HG02870 (cell line): ENCODE measurements around the gene PRKAR1B.

Source experiments
- ATAC-seq: cut with Tn5 transposase; IDR thresholded peaks from one replicate; pipeline ENCODE4 v1.9.1; 2021; ENCODE audit warnings: mild to moderate bottlenecking, moderate library complexity; ENCODE audit not compliant: unreplicated experiment

PRKAR1B gene

DNA sequence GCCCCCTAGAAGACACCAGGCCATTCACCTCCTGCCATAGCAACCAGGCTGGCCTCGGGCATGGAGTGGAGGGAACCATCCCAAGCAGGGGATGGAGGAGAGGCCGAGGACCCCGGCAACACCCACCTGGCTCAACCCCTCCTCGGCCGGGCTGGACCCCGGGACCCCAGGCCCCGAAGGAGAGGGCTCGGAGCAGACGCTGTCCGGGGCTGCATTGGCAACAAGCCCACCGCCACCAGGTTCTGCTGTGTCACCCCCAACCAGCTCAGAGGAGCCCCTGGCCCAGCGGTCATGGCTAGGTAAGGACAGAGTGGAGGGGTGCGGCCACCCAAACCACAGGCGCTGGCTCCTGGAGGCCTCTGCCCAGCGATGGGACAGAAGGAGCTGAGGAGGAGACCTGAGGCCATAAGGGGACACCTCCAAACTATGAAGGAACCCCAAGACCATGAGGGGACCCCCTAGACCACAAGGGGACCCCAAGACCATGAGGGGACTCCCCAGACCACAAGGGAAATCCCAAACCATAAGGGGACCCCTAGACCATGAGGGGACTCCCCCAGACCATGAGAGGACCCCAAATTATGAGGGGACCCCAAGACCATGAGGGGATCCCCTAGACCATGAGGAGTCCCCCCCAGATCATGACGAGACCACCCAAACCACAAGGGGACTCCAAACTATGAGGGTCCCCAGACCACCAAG lies 132.7 kb downstream of the PRKAR1B start:
- ATAC-seq, result no peak

DNA sequence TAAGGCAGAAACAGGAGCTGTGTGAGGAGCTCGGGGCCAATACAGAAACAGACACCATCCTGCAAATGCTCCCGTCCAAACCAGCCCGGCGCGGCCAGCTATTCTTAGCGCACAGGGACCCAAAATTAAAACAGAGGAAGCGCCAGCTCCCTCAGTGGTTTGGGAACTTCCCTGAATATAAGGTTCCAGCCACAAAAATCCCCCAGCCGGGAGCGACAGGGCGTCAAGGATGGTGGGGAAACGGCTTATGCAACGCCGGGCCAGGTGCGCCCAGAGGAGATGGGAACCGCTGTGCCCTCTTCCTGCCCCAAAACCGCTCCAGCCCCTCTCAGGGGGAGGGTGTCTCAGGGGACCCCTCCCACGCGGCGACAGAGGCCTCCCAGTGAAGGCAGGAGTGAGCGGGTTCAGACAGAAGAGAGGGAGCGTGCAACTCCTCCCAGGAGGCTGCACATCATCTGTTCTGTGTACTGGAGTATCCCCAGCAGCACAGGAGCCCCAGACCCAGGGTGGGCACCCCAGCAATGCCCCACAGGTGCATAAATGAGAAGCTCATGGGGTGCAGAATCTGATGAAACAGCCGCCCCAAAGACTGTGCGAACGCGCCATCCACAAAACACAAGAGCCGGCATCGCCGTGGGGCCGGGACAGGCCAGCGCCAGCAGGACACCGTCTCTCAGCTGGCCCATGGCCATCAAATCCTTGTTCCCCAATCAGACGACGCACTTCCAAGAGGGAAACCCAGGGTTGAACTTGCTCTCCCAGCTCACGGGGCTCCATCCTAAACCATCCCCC lies 133.6 kb downstream of the PRKAR1B start:
- no peak for ATAC-seq

DNA sequence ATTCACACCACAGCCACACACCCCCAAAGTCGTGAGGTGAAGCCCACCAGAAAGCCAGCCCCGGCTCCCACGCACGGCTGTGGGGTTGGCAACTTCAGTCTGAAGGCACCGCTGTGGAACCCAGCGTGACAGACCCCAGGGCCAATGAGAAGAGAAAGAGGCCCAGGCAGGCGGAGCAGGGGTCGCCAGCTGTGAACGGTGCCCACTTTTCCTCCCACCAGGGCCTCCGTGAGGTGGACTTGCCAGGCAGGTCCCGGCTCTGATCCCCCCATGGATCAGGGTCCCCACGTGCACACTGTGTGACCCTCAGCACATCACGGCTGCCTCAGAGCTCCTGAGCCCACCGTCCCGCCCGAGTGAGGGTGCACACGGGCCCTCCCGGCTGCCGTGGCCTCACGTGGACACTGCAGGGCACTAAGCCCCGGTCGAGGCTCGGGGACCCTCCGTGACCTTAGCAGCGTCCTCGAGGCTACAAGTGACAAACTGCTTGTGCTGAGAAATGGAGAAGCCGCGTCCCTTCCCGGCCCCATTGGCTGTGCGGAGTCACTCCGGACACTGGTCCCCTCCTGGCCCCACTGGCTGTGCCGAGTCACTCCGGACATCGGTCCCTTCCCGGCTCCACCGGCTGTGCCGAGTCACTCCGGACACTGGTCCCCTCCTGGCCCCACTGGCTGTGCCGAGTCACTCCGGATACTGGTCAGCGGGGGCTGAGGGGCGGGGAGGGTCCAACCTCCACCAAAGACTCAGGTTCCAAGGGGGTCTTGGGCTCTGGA lies 135.0 kb downstream of the PRKAR1B start:
- ATAC-seq, result no peak

DNA sequence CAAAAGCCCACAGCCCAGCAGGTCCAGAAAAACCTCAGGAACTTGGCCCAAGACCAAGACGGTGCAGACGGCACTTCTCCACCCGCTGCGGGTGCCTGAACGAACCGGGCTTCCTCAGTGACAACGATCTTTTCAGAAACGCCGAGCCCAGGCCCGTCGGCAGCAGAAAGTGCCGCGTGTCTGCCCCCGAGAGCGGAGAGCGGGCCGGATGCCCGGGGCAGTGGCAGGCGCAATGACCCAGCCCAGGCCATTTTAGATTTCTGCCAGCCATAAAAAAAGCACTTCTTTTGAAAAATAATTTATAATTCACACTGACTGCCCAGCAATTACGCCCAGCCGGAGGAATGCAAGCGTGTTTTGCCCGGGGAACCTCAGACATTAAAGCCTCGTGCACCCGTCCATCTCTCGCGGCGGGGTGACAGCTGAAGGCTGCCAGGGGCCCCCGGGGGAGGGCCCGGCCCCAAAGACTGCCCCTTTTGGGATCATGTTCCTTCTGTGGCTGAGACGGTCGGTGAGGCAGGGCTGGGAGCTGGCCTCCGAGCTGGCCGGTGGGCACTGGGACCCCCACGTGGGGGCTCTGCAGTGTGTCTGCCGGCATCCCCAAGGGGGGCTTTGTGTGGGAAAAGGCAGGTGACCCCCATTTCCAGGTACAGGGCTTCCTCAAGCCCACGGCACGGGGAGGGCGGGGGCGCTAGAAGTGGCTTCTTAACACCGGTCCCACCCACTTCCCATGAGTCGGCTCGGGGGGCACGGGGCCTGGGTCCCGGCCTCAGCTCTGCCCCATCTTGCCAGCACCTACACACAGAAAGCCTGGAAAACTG lies 136.1 kb downstream of the PRKAR1B start:
- no peak for ATAC-seq

DNA sequence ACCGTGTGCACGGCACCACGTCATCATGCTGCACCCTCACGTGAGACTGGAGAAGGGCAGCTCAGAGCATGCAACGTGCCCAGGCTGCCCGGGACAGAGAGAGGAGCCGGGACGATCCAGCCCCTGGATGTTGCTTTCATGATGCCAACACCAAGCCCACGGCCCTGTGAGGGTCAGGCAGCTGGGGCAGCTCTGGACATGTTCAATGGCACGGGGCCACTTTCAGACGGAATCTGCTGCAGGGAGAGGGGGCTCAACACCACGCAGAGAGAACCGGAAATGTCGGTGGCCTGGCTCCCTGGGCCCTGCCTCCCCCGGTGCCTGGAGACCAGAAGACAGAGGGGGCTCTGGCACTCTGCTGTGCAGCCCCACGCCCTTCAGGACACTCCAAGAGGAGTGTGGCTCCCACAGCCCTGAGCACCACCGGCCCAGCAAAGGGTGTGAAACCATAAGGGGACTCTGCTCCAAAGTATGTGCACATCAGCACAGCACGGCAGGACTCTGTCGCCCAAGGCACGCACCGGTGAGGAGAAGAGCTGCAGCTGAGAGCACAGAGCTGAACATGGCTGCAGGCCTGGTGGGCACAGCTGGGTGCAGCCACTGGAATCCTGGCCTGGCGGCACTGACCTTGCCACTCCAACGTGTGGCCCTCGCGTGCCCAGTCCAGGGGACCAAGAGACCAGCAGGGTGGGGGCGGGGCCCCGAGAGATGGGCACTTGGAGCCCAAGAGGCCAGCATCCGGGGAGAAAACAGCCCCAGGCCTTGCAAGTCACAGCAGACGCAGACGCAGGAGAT lies 137.1 kb downstream of the PRKAR1B start:
- no peak for ATAC-seq

DNA sequence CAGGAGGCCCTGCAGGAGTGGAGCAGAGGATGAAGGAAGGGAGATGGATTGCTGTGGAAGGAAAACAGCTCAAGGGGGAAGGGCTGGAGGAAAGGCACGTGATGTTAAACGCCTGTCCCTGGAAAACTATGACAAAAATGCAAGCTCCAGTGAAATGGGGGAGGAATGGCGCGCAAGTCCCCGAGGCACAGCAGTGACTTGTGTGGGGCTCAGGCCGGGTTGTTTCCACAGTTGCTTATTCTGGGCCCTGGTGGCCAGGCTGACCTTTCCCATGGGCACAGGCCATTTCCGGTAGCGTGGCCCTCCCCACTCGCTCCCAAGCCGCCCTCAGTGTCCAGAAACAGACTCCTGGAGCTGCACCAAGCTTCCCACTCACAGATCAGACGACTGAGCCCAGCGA lies 139.3 kb downstream of the PRKAR1B start:
- ATAC-seq, result no peak

DNA sequence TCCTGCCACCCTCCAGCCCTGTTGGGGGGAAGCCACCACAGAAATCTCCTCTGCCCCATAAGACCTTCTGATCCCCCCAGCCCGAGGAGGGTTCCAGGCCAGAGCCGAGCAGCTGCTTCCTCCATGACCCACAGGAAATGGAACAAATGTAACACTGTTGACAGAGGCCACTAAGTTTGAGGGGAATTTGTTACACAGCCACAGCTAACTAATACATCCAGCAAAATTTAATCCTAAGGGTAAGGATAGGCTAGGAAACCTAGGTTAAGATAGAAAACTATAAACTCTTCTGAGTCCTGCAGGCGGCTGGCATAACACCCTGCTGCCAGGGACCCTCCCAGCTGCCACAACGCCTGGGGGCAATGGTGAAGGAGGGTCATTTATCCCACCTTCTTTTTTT lies 140.6 kb downstream of the PRKAR1B start:
- ATAC-seq, result no peak

DNA sequence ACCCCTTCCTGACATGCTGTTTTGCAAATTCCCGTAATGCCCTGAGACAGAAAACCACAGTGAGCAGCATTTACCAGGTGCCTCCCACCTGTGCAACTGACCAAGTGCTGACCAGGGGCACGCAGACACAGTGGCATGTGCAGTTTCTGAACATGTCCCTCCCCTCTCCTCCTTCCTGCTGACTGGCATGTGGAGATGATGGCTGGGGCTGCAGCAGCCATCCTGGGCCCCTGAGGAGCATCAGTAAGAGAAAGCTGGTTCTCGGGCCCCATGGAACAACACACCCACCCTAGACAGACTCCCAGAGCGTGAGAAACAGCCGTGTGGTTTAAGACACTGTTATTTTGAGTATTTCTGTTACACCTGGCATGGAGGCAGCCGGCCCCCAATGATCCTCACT lies 141.2 kb downstream of the PRKAR1B start:
- ATAC-seq, result no peak

DNA sequence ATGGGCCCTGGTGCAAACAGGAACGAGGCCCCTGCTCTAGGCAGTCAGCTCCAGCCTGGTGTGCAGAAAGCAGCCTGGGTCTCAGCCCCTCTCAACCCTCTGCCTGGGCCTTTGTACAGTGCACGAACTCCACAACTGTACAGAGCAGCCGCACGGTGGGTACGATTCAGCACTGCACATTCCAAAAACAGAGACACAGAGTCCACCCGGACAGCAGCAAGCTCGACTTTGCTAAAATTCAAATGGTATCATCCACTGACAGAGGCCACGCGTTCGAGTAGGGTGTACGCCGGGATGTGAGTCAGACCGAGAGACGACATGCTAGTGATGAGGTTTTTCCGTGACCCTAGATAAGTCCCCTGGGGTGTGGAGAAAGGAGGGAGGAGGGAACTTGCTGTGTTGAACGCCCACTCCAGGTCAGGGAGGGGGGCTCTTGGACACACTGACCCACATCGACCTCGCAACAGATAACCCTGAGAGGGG lies 141.8 kb downstream of the PRKAR1B start:
- ATAC-seq, result peak; percentile 88

DNA sequence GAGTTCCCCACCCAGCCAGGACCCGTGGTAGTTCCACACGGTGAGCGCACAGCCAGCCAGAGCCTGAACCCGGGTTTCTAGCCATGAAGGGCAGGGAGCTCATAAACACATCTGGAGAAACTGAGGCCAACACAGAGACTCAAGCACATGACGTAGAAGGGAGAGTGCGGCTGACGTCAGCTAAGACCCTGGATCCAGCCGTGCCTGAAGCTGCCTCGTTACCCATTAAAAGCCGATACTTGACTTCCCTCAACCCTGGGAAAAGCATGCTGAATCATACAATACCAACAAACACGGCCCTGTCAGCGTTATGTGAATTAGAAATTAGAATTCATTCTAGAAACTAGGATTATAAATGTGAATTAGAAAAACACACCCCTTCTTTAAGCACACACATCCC lies 142.3 kb downstream of the PRKAR1B start:
- ATAC-seq, result no peak

DNA sequence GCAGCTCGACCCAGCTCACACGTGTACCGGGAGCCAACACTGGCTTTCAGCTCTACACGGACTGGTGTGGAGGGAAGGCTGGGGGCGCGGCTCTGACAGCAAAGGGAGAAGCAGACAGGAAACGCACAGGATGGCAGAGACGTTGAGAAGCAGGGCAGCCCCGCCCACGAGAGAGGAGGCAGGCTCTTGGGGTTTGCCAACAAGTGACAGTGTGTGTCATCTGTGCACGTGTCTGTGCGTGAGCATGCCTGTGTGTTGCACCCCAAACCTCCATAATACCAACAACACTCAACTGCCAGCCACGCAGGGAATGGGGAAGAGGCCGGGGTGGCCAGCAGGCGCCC lies 143.0 kb downstream of the PRKAR1B start:
- ATAC-seq, result no peak

DNA sequence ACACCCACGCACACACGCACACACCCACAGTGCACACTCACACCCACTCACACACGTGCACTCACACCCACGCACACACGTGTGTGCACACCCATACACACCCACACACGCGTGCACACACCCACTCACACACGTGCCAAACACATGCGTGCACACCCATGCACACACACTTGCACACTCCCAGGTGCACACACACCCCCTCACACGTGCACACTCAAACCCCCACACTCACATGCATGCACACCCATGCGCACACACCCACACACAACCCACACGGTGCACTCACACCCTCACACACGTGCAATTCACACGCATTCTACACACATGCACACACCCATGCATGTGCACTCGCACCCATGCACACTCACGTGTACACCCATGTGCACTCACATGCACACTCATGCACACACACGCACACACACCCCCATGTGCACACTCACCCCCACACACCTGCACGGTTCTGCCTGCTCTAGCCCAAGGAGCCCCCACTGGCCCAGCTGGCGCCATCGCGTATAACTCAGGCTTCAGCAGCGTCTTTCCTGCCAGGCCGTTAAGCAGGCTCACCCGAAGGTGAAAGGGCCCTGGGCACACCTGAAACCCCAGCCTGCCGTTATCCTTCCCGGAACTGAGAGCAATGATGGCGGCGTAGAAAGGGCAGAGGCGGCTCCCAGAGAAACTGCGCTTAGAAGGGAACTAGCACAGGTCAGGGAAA lies 143.5 kb downstream of the PRKAR1B start:
- ATAC-seq, result no peak

DNA sequence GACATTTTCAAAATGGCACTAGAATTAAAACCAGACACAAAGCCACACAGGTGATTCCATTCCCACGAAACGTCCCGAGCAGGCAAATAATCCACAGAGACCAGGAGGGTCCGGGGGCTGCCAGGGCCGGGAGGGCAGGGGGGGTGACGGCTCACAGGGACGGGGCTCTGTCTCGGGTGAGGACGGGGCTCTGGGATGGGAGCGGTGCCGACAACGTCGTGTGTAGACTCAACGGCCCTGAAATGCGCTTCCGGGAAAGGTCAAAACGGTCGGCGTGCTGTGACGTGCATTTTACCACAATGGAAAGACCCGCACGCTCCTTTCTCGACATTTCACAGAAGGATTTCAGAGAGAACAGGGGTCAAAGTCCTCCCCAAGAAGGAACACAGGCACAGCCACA lies 144.2 kb downstream of the PRKAR1B start:
- no peak for ATAC-seq

DNA sequence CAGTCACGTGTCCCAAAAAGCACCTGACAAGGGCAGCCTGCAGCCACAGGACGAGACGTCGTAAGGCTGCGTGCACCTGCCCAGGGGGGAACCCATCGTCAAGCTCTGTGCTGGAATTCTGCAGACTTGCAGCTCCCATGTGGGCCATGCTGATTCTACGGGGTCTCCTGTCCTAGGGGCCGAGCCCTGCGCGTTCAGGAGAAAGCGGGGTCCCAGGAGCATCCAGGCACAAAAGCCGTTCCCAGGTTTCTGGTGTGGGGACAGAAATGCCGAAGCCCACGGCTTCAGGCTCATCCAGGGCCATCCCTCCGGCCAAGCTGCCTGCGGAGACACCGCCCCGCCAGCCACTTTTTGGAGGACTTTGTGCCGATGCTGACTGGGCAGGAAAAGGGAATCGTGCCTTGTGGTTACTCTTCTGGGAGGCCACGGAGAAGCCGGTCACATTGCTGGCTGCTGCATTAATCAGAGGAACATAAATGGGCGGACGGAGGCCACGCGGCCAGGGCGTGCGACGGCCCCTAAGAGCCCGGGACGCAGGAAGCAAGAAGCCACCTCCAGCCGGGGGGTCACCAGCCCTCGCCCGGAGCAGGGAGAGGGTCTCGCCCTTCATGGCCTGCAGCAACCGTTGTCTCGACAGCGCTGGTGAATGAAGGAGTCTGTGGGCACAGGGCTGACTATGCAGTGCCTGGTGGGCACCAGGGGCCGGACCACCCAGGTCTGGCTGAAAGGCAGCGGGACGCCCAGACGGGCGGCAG lies 144.8 kb downstream of the PRKAR1B start:
- ATAC-seq, result no peak

DNA sequence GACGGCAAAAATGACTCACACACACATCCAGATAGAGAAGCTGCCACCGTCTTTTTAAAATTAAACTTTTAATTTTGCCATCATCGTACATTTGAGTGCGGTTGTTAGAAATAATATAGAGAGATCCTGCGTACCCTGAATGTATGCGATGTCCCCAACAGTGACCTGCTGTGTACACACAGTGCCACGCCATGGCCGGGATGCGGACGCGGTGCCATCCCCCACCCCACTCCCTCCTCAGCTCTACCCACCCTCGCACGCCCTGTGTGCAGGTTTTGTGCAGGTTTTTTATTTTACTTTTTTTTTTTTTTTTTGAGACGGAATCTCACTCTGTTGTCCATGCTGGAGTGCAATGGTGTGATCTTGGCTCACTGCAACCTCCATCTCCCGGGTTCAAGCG lies 148.7 kb downstream of the PRKAR1B start:
- ATAC-seq, result no peak

DNA sequence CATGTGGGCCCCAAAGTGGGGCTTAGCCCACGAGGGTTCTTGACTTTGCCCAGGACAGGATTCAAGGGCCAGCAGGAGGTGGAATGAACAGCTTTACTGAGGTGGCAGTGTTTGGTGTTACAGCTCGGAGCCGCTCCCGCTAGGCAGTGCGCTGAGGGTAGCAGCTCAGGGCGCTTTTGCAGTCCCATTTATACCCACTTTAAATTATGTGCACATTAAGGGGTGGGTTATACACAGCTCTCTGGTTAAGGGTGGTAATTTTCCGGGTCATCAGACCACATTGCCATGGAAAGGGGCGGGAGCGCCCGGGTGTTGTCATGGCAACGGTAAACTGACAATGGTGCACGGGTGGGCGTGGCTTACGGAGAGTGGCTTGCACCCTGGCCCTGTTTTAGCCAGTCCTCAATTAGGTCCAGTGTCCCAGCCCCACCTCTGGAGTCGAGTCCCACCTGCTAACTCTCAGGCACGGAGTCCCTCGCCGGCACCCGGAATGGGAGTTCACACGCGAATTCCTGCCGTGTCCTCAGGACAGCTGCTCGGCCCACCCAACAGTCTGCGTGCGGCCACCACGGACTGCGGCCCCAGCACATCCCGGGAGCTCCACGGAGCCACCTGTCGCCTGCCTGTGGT lies 149.2 kb downstream of the PRKAR1B start:
- ATAC-seq, result no peak

DNA sequence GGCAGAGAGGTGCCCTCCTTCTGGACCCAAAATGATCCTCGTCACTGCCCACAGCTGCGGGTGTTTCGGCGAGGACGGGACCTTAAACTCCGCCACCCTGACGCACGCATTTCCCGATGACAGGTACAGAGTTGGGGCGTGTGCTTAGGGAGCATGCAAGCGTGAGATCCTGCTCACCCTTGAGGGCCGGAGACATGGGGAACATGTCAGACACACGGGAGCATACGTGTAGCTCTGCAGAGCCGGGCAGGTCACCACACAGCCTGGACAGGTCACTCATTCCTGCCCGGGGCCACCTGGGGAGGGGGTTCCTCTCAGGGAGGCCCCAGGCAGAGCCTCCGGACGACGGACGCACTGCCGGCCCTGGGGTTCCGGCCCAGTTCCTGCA lies 149.8 kb downstream of the PRKAR1B start:
- ATAC-seq, result no peak

DNA sequence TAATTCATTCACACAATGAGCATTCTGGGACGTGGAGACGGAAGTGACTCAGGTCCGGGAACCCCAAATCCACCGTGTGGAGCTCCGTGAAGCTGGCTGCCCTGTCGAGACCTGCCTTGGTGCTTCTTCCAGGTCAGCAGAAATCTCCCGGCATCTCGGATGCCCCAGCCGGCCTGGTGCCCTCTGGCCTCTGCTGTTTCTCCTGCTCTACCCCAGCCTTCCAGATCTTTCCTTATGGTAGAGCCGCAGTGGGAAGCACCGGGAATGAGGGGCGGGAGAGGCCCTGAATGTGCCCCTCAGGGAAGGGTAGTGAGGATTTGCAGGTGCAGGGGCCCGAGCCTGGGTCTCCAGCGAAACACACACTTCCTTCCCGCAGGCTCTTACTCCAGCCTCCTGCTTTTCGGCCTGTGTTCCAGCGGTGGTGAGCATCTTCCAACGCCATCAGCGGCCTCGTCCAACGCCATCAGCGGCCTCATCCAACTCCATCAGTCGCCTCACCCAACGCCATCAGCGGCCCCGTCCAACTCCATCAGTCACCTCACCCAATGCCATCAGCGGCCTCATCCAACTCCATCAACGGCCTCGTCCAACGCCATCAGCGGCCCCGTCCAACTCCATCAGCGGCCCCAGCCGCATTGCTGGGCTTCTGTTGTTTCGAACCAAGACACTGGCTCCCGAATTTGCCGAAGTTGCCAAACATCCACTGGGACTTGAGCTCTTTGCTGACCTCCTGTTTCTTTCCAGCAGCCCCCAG lies 150.4 kb downstream of the PRKAR1B start:
- ATAC-seq, result no peak
